ENCODE measurements around the gene ASGR2.

DNA sequence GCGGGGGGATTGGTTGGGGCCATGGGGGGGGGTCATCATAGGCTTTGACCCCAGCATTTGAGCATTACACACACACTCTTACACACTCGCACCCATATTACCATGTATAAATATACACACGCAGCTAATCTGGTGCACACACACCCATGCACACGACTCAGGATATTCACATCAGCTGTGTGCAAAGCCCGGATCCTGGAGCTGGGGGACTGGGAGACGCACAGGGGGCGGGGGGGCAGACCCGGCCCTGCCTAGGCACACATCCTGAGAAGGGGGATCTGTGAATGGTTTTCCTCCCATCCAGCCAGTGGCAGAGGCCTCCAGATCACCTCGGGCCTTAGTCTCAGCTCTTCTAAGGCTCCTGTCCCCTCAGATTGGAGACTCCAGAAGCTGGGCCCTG is 5.6 kb downstream of the ASGR2 start:
- TF ChIP-seq, protein P1, sequence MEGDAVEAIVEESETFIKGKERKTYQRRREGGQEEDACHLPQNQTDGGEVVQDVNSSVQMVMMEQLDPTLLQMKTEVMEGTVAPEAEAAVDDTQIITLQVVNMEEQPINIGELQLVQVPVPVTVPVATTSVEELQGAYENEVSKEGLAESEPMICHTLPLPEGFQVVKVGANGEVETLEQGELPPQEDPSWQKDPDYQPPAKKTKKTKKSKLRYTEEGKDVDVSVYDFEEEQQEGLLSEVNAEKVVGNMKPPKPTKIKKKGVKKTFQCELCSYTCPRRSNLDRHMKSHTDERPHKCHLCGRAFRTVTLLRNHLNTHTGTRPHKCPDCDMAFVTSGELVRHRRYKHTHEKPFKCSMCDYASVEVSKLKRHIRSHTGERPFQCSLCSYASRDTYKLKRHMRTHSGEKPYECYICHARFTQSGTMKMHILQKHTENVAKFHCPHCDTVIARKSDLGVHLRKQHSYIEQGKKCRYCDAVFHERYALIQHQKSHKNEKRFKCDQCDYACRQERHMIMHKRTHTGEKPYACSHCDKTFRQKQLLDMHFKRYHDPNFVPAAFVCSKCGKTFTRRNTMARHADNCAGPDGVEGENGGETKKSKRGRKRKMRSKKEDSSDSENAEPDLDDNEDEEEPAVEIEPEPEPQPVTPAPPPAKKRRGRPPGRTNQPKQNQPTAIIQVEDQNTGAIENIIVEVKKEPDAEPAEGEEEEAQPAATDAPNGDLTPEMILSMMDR (IDR thresholded peaks at IDR 0.05): no peak
- no peak for TF ChIP-seq POLR2A (IDR thresholded peaks at IDR 0.05)

Data from Peyer's patch (tissue), 4 donors.